Choroid plexus epithelial cell (primary cell): Measurements from ENCODE around the gene EML6.

ENCODE experiments used
- DNase-seq: peaks from one replicate; pipeline ENCODE4 v3.0.0-alpha.2; 2010; ENCODE audit warnings: low read depth
- H3K4me3 ChIP-seq: 2 replicates; pipeline ENCODE4 v1.5.1; 2011; ENCODE audit warnings: low read depth, mild to moderate bottlenecking, control low read depth, low read length, moderate library complexity
- CTCF ChIP-seq: conservative IDR thresholded peaks from 2 replicates; pipeline ENCODE4 v1.5.1; 2011; ENCODE audit warnings: low read depth, mild to moderate bottlenecking, control low read depth, inconsistent platforms, low read length, moderate library complexity

The EML6 gene

GRCh38 chr2:54960164-54960563 is 236.7 kb downstream of the EML6 start:
- no peak for DNase-seq
- TF ChIP-seq CTCF, result no peak
- H3K4me3 ChIP-seq, result no peak overlapping the region

DNA sequence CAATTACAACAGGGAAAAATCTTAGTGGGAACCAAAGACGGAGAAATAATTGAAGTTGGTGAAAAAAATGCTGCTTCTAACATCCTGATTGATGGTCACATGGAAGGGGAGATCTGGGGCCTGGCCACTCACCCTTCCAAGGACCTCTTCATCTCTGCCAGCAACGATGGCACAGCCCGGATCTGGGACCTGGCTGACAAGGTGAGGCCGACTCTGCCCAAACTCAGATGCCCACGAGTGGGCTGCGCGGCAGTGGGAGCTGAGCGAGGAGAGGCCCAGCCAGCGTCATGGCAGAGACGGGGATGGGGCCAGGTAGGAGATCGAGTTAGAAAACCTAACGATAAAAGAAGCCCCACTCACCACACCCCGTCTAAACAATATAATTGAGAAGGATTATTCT is 239.0 kb downstream of the EML6 start:
- no peak for TF ChIP-seq CTCF
- DNase-seq, result no peak
- H3K4me3 ChIP-seq, result no peak overlapping the region

GRCh38 chr2:54962935-54963440 is 239.5 kb downstream of the EML6 start:
- no peak overlapping the region for H3K4me3 ChIP-seq
- TF ChIP-seq CTCF, result no peak
- no peak for DNase-seq

GRCh38 chr2:54963476-54963875 is 240.0 kb downstream of the EML6 start:
- H3K4me3 ChIP-seq, result no peak overlapping the region
- no peak for TF ChIP-seq CTCF
- no peak for DNase-seq

- DNase-seq, result no peak
- TF ChIP-seq CTCF, result no peak
These were observed 240.8 kb downstream of the EML6 start for GRCh38 chr2:54964271-54964670.

DNA sequence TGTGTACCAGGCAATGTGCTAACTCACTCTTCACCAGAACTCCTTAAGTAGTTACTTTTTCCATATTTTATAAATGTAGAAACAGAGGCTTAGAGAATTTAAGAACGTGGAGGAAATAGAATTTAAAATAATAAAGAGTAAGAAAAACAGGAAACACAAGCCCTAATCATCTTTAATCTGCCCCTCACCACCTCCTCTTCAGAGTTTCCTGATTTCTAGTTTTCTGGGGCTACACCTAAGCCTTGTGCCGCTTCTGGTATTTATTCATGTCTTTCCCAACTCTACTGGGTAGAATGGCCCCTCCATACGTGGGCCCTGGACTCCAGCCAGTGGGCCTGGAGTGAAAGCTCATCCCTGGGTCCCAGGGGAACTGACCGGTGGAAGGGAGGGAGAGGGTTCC is 241.4 kb downstream of the EML6 start:
- DNase-seq, result no peak
- no peak for TF ChIP-seq CTCF

More at GRCh38 chr2:54964271-54964670, 240.8 kb downstream of the EML6 start:
- H3K4me3 ChIP-seq, result no peak overlapping the region

GRCh38 chr2:54965425-54965824 is 242.0 kb downstream of the EML6 start:
- no peak overlapping the region for H3K4me3 ChIP-seq
- DNase-seq, result no peak
- no peak for TF ChIP-seq CTCF

More for the DNA sequence above, 241.4 kb downstream of the EML6 start:
- H3K4me3 ChIP-seq, result no peak overlapping the region
